GM23338 (cell line): Measurements from ENCODE around the gene GRN. TPM values are rescaled to one million over a fixed set of nuclear protein-coding genes. Genes with fewer than 3 reads are reported as not detected.

Experiments used
- ATAC-seq: fragments of 200-7000 bp; cut with Tn5 transposase; 3 replicates; pipeline ENCODE4 v1.9.1; 2020
- DNase-seq: peaks from one replicate; pipeline ENCODE4 v3.0.0-alpha.2; 2015; ENCODE audit warnings: low spot score
- H2AFZ ChIP-seq: fragments of 200-600 bp; sonication (generic); 2 replicates; pipeline ENCODE4 v1.8.0; 2016; ENCODE audit warnings: antibody characterized with exemption, mild to moderate bottlenecking, moderate library complexity
- H3F3A ChIP-seq: fragments of 200-600 bp; sonication (generic); replicated peaks from 2 replicates; pipeline ENCODE4 v1.8.0; 2017; ENCODE audit warnings: antibody characterized with exemption, mixed run types, low read depth
- H3K27ac ChIP-seq: fragments of 200-600 bp; sonication (generic); 2 replicates; pipeline ENCODE4 v1.6.1; 2016; ENCODE audit warnings: low read depth
- H3K27me3 ChIP-seq: fragments of 200-600 bp; sonication (generic); 2 replicates; pipeline ENCODE4 v1.8.0; 2016; ENCODE audit warnings: mild to moderate bottlenecking, mixed run types, moderate library complexity; ENCODE audit not compliant: insufficient read depth
- H3K36me3 ChIP-seq: fragments of 200-600 bp; sonication (generic); 2 replicates; pipeline ENCODE4 v1.8.0; 2016; ENCODE audit warnings: mild to moderate bottlenecking; ENCODE audit not compliant: insufficient read depth
- H3K4me1 ChIP-seq: fragments of 200-600 bp; sonication (generic); 2 replicates; pipeline ENCODE4 v1.8.0; 2016; ENCODE audit warnings: mild to moderate bottlenecking, moderate library complexity; ENCODE audit not compliant: insufficient read depth
- H3K4me2 ChIP-seq: fragments of 200-600 bp; sonication (generic); 2 replicates; pipeline ENCODE4 v1.7.1; 2017; ENCODE audit warnings: mixed run types
- H3K4me3 ChIP-seq: fragments of 200-600 bp; sonication (generic); 2 replicates; pipeline ENCODE4 v1.6.1; 2016; ENCODE audit warnings: mixed run types
- H3K79me2 ChIP-seq: fragments of 200-600 bp; sonication (generic); replicated peaks from 2 replicates; pipeline ENCODE4 v1.8.0; 2017; ENCODE audit warnings: mild to moderate bottlenecking; ENCODE audit not compliant: insufficient read depth
- H3K9me2 ChIP-seq: fragments of 200-600 bp; sonication (generic); 2 replicates; pipeline ENCODE4 v1.8.0; 2017; ENCODE audit not compliant: insufficient read depth
- H4K20me1 ChIP-seq: fragments of 200-600 bp; sonication (generic); replicated peaks from 2 replicates; pipeline ENCODE4 v1.8.0; 2017; ENCODE audit warnings: mild to moderate bottlenecking; ENCODE audit not compliant: insufficient read depth
- H3K27ac Mint-ChIP-seq: 2 replicates; pipeline ENCODE4 v1.8.0; 2020; ENCODE audit warnings: inconsistent platforms, mild to moderate bottlenecking, moderate library complexity, mixed read lengths
- H3K27me3 Mint-ChIP-seq: 3 replicates; pipeline ENCODE4 v1.8.0; 2022; ENCODE audit warnings: low read depth, mild to moderate bottlenecking, moderate library complexity, mixed read lengths, inconsistent platforms; ENCODE audit not compliant: insufficient read depth, poor library complexity
- H3K36me3 Mint-ChIP-seq: 3 replicates; pipeline ENCODE4 v1.8.0; 2021; ENCODE audit warnings: low read depth, mild to moderate bottlenecking, inconsistent platforms, moderate library complexity, mixed read lengths
- H3K4me1 Mint-ChIP-seq: 3 replicates; pipeline ENCODE4 v1.8.0; 2020; ENCODE audit warnings: mild to moderate bottlenecking, inconsistent platforms, mixed read lengths
- H3K4me3 Mint-ChIP-seq: 3 replicates; pipeline ENCODE4 v1.8.0; 2021; ENCODE audit warnings: moderate library complexity, mild to moderate bottlenecking, inconsistent platforms, mixed read lengths
- H3K9me3 Mint-ChIP-seq: 3 replicates; pipeline ENCODE4 v1.8.0; 2020; ENCODE audit warnings: moderate library complexity, mild to moderate bottlenecking, inconsistent platforms, mixed read lengths
- CREB1 ChIP-seq: fragments of 250-450 bp; sonication (Bioruptor Pico); IDR thresholded peaks from 2 replicates; pipeline ENCODE4 v1.5.0; 2020; ENCODE audit warnings: low read depth, mild to moderate bottlenecking, moderate library complexity
- ETS1 ChIP-seq: IDR thresholded peaks from 2 replicates; pipeline ENCODE4 v1.6.1; 2016; ENCODE audit warnings: antibody characterized with exemption
- EZH2phosphoT487 ChIP-seq: fragments of 200-600 bp; sonication (generic); IDR thresholded peaks from one replicate; pipeline ENCODE4 v1.8.1; 2018; ENCODE audit warnings: antibody characterized with exemption; ENCODE audit not compliant: unreplicated experiment
- POLR2AphosphoS5 ChIP-seq: IDR thresholded peaks from 2 replicates; pipeline ENCODE4 v1.6.1; 2016; ENCODE audit warnings: antibody characterized with exemption, low read depth
- ZNF462 ChIP-seq: fragments of 250-450 bp; sonication (Bioruptor Pico); IDR thresholded peaks from 2 replicates; pipeline ENCODE4 v1.5.0; 2020; ENCODE audit warnings: mild to moderate bottlenecking, moderate library complexity
- polyA plus RNA-seq: library from polyadenylated mRNA; unstranded; fragments of >200 nt; fragmentation: Nextera tagmentation; extraction: Ambion mirVana; gene quantifications from 2 replicates; pipeline ENCODE4 v1.2.1, GENCODE V29; 2016
- total RNA-seq: library from RNA; depleted of rRNA; stranded (reverse); fragments of >200 nt; shearing (Covaris generic); gene quantifications from 2 replicates; pipeline ENCODE4 v1.2.3, GENCODE V29; 2014

Gene GRN
- total and polyA plus RNA-seq, 2 experiments from 2014 or later: 101 to 216 TPM

- Histone ChIP-seq H3K27ac (no peak overlapping the region), H3K79me2 (no peaks in the 10 kb centered on the region), H3K4me3 (no peak overlapping the region), H2AFZ (no peak overlapping the region), H3K9me2 (no peaks in the 10 kb centered on the region), H3K4me1 (peaks cover 6% of the 10 kb centered on the region), H3K27me3 (peaks cover 34% of the 10 kb centered on the region), H4K20me1 (no peaks in the 10 kb centered on the region), H3F3A (peaks cover 4% of the 10 kb centered on the region; the same call in 1 of the 2 replicates), H3K4me2 (no peak overlapping the region), H3K36me3 (no peaks in the 10 kb centered on the region)
- Mint-ChIP-seq H3K9me3 (no peaks in the 10 kb centered on the region; the same call in 2 of the 3 replicates), H3K36me3 (peaks cover 3% of the 10 kb centered on the region; the same call in 2 of the 3 replicates), H3K4me3 (no peak overlapping the region), H3K27me3 (peaks cover 34% of the 10 kb centered on the region), H3K4me1 (peaks cover 14% of the 10 kb centered on the region), H3K27ac (no peak overlapping the region)
- no peak for TF ChIP-seq ZNF462 (CRISPR knock-in tag)
- no peak for TF ChIP-seq ETS1
- TF ChIP-seq POLR2AphosphoS5: no peak
- ATAC-seq (no peak), DNase-seq (no peak)
Observed at GRCh38 chr17:44380767-44381166, 35.7 kb downstream of the GRN start.

GRCh38 chr17:44381810-44382305 is 36.8 kb downstream of the GRN start:
- Mint-ChIP-seq H3K27me3 (peaks cover 41% of the 10 kb centered on the region), H3K4me1 (peaks cover 13% of the 10 kb centered on the region), H3K9me3 (no peaks in the 10 kb centered on the region; the same call in 2 of the 3 replicates), H3K4me3 (no peak overlapping the region), H3K36me3 (peaks cover 3% of the 10 kb centered on the region; the same call in 2 of the 3 replicates), H3K27ac (no peak overlapping the region)
- Histone ChIP-seq H3K27me3 (peaks cover 44% of the 10 kb centered on the region), H3K36me3 (no peaks in the 10 kb centered on the region), H3K4me2 (no peak overlapping the region), H2AFZ (no peak overlapping the region), H3K4me1 (peaks cover 7% of the 10 kb centered on the region), H3K79me2 (no peaks in the 10 kb centered on the region), H3K4me3 (no peak overlapping the region), H3K27ac (no peak overlapping the region), H3K9me2 (no peaks in the 10 kb centered on the region), H4K20me1 (no peaks in the 10 kb centered on the region), H3F3A (0 out of 2 replicates have a peak, but pooled peaks cover 3% of the 10 kb centered on the region)
- DNase-seq (no peak), ATAC-seq (no peak)
- no peak for TF ChIP-seq CREB1 (CRISPR knock-in tag)
- TF ChIP-seq ETS1: no peak
- no peak for TF ChIP-seq EZH2phosphoT487
- TF ChIP-seq POLR2AphosphoS5: no peak
